GM23338 (cell line): Measurements from ENCODE around the gene HPX.

Experiments used
- CTCF ChIP-seq, 2 experiments: fragments of 200-600 bp in 1 of 2; sonication (generic) in 1 of 2; conservative IDR thresholded peaks; 2 replicates each; pipeline versions ENCODE4 v1.5.1 to v1.6.1; 2016 to 2017; ENCODE audit warnings: antibody characterized with exemption in 2 of 2, low read depth in 2 of 2, mild to moderate bottlenecking in 2 of 2, moderate library complexity in 1 of 2
- EZH2 ChIP-seq: fragments of 200-600 bp; sonication (generic); IDR thresholded peaks from one replicate; pipeline ENCODE4 v1.8.0; 2017; ENCODE audit warnings: antibody characterized with exemption, mild to moderate bottlenecking, low read depth; ENCODE audit not compliant: unreplicated experiment
- EZH2phosphoT487 ChIP-seq: fragments of 200-600 bp; sonication (generic); IDR thresholded peaks from one replicate; pipeline ENCODE4 v1.8.1; 2018; ENCODE audit warnings: antibody characterized with exemption; ENCODE audit not compliant: unreplicated experiment
- NANOG ChIP-seq: IDR thresholded peaks from 2 replicates; pipeline ENCODE4 v1.6.1; 2016; ENCODE audit warnings: antibody characterized with exemption, borderline replicate concordance
- POLR2AphosphoS5 ChIP-seq: IDR thresholded peaks from 2 replicates; pipeline ENCODE4 v1.6.1; 2016; ENCODE audit warnings: antibody characterized with exemption, low read depth
- REST ChIP-seq: IDR thresholded peaks from one replicate; pipeline ENCODE4 v1.6.1; 2018; ENCODE audit warnings: antibody characterized with exemption; ENCODE audit not compliant: unreplicated experiment
- TF ChIP-seq, protein P1 (sequence below): fragments of 250-450 bp; sonication (Bioruptor Pico); IDR thresholded peaks from 2 replicates; pipeline ENCODE4 v1.5.0; 2020; ENCODE audit warnings: mild to moderate bottlenecking, moderate library complexity

- no peak for TF ChIP-seq CTCF (conservative IDR thresholded peaks at IDR 0.05; ENCODE audit: low read depth in 2 of 2)
- TF ChIP-seq POLR2AphosphoS5 = no peak
- TF ChIP-seq, protein P1, sequence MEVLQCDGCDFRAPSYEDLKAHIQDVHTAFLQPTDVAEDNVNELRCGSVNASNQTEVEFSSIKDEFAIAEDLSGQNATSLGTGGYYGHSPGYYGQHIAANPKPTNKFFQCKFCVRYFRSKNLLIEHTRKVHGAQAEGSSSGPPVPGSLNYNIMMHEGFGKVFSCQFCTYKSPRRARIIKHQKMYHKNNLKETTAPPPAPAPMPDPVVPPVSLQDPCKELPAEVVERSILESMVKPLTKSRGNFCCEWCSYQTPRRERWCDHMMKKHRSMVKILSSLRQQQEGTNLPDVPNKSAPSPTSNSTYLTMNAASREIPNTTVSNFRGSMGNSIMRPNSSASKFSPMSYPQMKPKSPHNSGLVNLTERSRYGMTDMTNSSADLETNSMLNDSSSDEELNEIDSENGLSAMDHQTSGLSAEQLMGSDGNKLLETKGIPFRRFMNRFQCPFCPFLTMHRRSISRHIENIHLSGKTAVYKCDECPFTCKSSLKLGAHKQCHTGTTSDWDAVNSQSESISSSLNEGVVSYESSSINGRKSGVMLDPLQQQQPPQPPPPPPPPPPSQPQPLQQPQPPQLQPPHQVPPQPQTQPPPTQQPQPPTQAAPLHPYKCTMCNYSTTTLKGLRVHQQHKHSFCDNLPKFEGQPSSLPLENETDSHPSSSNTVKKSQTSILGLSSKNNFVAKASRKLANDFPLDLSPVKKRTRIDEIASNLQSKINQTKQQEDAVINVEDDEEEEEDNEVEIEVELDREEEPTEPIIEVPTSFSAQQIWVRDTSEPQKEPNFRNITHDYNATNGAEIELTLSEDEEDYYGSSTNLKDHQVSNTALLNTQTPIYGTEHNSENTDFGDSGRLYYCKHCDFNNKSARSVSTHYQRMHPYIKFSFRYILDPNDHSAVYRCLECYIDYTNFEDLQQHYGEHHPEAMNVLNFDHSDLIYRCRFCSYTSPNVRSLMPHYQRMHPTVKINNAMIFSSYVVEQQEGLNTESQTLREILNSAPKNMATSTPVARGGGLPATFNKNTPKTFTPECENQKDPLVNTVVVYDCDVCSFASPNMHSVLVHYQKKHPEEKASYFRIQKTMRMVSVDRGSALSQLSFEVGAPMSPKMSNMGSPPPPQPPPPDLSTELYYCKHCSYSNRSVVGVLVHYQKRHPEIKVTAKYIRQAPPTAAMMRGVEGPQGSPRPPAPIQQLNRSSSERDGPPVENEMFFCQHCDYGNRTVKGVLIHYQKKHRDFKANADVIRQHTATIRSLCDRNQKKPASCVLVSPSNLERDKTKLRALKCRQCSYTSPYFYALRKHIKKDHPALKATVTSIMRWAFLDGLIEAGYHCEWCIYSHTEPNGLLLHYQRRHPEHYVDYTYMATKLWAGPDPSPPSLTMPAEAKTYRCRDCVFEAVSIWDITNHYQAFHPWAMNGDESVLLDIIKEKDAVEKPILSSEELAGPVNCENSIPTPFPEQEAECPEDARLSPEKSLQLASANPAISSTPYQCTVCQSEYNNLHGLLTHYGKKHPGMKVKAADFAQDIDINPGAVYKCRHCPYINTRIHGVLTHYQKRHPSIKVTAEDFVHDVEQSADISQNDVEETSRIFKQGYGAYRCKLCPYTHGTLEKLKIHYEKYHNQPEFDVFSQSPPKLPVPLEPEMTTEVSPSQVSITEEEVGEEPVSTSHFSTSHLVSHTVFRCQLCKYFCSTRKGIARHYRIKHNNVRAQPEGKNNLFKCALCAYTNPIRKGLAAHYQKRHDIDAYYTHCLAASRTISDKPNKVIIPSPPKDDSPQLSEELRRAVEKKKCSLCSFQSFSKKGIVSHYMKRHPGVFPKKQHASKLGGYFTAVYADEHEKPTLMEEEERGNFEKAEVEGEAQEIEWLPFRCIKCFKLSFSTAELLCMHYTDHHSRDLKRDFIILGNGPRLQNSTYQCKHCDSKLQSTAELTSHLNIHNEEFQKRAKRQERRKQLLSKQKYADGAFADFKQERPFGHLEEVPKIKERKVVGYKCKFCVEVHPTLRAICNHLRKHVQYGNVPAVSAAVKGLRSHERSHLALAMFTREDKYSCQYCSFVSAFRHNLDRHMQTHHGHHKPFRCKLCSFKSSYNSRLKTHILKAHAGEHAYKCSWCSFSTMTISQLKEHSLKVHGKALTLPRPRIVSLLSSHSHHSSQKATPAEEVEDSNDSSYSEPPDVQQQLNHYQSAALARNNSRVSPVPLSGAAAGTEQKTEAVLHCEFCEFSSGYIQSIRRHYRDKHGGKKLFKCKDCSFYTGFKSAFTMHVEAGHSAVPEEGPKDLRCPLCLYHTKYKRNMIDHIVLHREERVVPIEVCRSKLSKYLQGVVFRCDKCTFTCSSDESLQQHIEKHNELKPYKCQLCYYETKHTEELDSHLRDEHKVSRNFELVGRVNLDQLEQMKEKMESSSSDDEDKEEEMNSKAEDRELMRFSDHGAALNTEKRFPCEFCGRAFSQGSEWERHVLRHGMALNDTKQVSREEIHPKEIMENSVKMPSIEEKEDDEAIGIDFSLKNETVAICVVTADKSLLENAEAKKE (CRISPR knock-in tag) = no peak
- no peak for TF ChIP-seq EZH2
- no peak for TF ChIP-seq NANOG
- TF ChIP-seq EZH2phosphoT487 = no peak
- no peak for TF ChIP-seq REST
These were observed 22.8 kb downstream of the HPX start for GRCh38 chr11:6417907-6418556.
